Stomach (tissue), 9 donors: ENCODE measurements around the gene PUS10. TPM values are rescaled to one million over a fixed set of nuclear protein-coding genes. Genes with fewer than 3 reads are reported as not detected.
A peak's percentile ranks its signal among the peaks of the same experiment; 100 is the strongest.

Experiments used
- DNase-seq, 2 donors: peaks; one replicate each; pipeline versions ENCODE4 v3.0.0 to v3.0.0-alpha.2; 2013 to 2019
- H3K27ac ChIP-seq, 5 donors: fragments of 200-600 bp in 4 of 5; sonication (generic) in 4 of 5; one replicate each; pipeline ENCODE4 v1.5.1; 2013 to 2019; ENCODE audit warnings: mild to moderate bottlenecking in 1 of 5, moderate library complexity in 1 of 5
- H3K27me3 ChIP-seq, 3 donors: fragments of 200-600 bp; sonication (generic); one replicate each; pipeline ENCODE4 v1.5.1; 2017 to 2019; ENCODE audit warnings: mixed run types in 1 of 3
- H3K36me3 ChIP-seq, 4 donors: fragments of 200-600 bp; sonication (generic); 1 replicate in 3 of 4; 2 replicates in 1 of 4; pipeline ENCODE4 v1.5.1; 2016 to 2019
- H3K4me1 ChIP-seq, 4 donors: fragments of 200-600 bp; sonication (generic); one replicate each; pipeline ENCODE4 v1.5.1; 2016 to 2019
- H3K4me3 ChIP-seq, 4 donors: fragments of 200-600 bp; sonication (generic) in 3 of 4; one replicate each; pipeline ENCODE4 v1.5.1; 2016 to 2019; ENCODE audit warnings: mild to moderate bottlenecking in 1 of 4
- H3K9me3 ChIP-seq, 4 donors: fragments of 200-600 bp; sonication (generic); one replicate each; pipeline ENCODE4 v1.5.1; 2016 to 2019
- EP300 ChIP-seq: sonication (generic); formaldehyde crosslinking; IDR thresholded peaks from one replicate; pipeline ENCODE4 v1.6.1; 2017; ENCODE audit warnings: antibody characterized with exemption
- POLR2A ChIP-seq, 4 donors: fragments of 450-650 bp; IDR thresholded peaks; one replicate each; pipeline ENCODE4 v1.6.1; 2016; ENCODE audit warnings: antibody characterized with exemption in 4 of 4, control low read depth in 2 of 4, mild to moderate bottlenecking in 1 of 4, moderate library complexity in 1 of 4
- POLR2AphosphoS5 ChIP-seq, 3 donors: sonication (generic); formaldehyde crosslinking; IDR thresholded peaks; one replicate each; pipeline ENCODE4 v1.6.1; 2016; ENCODE audit warnings: antibody characterized with exemption in 3 of 3
- WGBS, 5 donors: extraction: QIAGEN DNeasy Blood & Tissue Kit in 3 of 5; methylation state at CpG; one replicate each; pipeline versions ENCODE4 v1.1.5 to v1.1.7; 2013 to 2018; 5-methylcytosine and 5-hydroxymethylcytosine counted together
- intact Hi-C: fragments of 100-400 bp; cut with DNase I; formaldehyde crosslinking; loops from one replicate; pipeline ENCODE4 v1.15.1; 2023; ENCODE audit warnings: low total_unique reads
- polyA plus RNA-seq, 3 donors: library from polyadenylated mRNA; stranded (reverse); fragments of 200-250 nt; gene quantifications; one replicate each; pipeline ENCODE4 v1.2.3, GENCODE V29; 2013
- total RNA-seq, 5 donors: library from RNA; depleted of rRNA; stranded (reverse); fragments of >200 nt; gene quantifications; one replicate each; pipeline versions ENCODE4 v1.1.0 to v1.2.3, GENCODE V29; 2014 to 2016
- TF ChIP-seq, protein P1 (sequence below), 7 experiments: fragments of 450-650 bp in 4 of 7; fragments of 200-600 bp in 3 of 7; sonication (generic) in 3 of 7; IDR thresholded peaks; one replicate each; pipeline ENCODE4 v1.5.1; 2016 to 2019; ENCODE audit warnings: antibody characterized with exemption in 7 of 7, control low read depth in 2 of 7, mild to moderate bottlenecking in 1 of 7
- donor health status: healthy with polysubstance abuse.
- donor health status: Bipolar disorder and iron deficiency.
- donor health status: healthy.

Gene PUS10
- total and polyA plus RNA-seq, 8 donors, result 1.8 to 8.0 (median 3.4) TPM

DNA sequence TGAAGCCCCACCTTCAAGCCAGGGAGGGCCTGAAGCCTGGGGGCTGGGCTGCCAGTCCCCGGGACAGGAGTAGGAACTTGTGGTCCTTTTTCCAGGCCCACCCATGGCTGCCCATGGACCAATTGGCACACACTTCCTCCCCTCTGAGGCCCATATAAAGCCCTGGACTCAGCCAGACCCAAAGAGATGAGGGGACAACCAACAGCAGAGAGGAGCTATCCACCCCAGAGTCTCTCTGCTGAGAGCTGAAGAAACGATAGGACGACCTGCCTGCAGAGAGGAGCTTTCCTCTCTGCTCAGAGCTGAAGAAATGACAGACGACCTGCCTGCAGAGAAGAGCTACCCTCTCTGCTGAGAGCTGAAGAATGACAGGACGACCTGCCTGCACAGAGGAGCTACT lies 44.4 kb downstream of the PUS10 start:
- H3K4me3 ChIP-seq, result no peak overlapping the region
- H3K36me3 ChIP-seq, result peaks cover 0 to 5% (median 0%) of the 10 kb centered on the region in 4 donors
- H3K4me1 ChIP-seq, result peaks cover 0 to 7% (median 0%) of the 10 kb centered on the region in 4 donors
- no peaks in the 10 kb centered on the region for H3K9me3 ChIP-seq
- TF ChIP-seq EP300 (no peak), POLR2A (IDR thresholded peaks at IDR 0.05) (no peak), POLR2AphosphoS5 (IDR thresholded peaks at IDR 0.05) (no peak)
- TF ChIP-seq, protein P1, sequence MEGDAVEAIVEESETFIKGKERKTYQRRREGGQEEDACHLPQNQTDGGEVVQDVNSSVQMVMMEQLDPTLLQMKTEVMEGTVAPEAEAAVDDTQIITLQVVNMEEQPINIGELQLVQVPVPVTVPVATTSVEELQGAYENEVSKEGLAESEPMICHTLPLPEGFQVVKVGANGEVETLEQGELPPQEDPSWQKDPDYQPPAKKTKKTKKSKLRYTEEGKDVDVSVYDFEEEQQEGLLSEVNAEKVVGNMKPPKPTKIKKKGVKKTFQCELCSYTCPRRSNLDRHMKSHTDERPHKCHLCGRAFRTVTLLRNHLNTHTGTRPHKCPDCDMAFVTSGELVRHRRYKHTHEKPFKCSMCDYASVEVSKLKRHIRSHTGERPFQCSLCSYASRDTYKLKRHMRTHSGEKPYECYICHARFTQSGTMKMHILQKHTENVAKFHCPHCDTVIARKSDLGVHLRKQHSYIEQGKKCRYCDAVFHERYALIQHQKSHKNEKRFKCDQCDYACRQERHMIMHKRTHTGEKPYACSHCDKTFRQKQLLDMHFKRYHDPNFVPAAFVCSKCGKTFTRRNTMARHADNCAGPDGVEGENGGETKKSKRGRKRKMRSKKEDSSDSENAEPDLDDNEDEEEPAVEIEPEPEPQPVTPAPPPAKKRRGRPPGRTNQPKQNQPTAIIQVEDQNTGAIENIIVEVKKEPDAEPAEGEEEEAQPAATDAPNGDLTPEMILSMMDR (IDR thresholded peaks at IDR 0.05), result no peak
- H3K27me3 ChIP-seq, result no peaks in the 10 kb centered on the region
- DNase-seq, result no peak
- intact Hi-C loops, result no loop called here
- no peak overlapping the region for H3K27ac ChIP-seq
- 77 to 93% (median 85%) methylated on average over 4 to 5 of the region's 5 CpGs for WGBS, 5 donors

DNA sequence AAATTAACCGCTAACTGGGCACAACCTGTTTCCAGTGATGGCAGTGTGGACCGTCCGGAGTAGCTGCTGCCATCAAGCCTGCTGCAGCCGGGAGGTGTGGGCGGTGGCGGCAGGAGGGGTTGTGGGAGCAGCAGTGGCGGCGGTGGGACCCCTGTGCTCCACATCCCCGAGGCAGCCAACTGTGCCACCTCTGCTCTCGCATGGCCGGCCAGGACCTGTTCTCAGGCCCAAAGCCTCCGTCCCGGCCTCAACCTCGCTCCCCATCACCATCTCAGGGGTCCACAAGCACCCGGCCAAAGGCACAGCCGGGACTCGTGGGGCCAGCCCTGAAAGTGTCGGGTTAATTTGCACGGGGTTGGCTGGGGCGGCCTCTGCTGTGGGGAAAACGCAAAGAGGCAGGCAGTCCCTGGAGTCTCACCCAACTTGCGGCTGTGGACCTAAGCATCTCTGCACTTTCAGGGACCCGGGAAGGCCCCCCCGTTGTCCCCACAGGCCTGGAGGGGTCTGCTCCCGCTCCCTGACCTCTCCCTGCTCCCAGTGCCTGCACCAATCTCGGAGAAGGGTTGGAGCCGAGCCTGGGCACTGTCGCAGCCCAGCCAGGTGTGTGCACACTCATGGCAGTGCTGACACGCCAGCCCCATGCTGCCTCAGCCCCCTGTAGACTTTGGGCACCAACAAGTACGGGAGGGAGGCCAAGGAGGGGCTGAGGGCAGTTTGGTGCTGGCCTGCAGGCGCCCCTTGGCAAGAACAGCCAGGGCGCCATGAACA lies 45.0 kb downstream of the PUS10 start:
- H3K36me3 ChIP-seq, result peaks cover 0 to 5% (median 0%) of the 10 kb centered on the region in 4 donors
- no peaks in the 10 kb centered on the region for H3K27me3 ChIP-seq
- TF ChIP-seq, protein P1 (IDR thresholded peaks at IDR 0.05), result no peak
- H3K4me1 ChIP-seq, result peaks cover 0 to 7% (median 0%) of the 10 kb centered on the region in 4 donors
- H3K4me3 ChIP-seq, result no peak overlapping the region
- DNase-seq, result no peak
- no peak overlapping the region for H3K27ac ChIP-seq
- intact Hi-C loops, result no loop called here
- 92 to 96% (median 95%) methylated on average over 26 to 32 of the region's 32 CpGs for whole genome bisulfite sequencing, 5 donors
- no peaks in the 10 kb centered on the region for H3K9me3 ChIP-seq

DNA sequence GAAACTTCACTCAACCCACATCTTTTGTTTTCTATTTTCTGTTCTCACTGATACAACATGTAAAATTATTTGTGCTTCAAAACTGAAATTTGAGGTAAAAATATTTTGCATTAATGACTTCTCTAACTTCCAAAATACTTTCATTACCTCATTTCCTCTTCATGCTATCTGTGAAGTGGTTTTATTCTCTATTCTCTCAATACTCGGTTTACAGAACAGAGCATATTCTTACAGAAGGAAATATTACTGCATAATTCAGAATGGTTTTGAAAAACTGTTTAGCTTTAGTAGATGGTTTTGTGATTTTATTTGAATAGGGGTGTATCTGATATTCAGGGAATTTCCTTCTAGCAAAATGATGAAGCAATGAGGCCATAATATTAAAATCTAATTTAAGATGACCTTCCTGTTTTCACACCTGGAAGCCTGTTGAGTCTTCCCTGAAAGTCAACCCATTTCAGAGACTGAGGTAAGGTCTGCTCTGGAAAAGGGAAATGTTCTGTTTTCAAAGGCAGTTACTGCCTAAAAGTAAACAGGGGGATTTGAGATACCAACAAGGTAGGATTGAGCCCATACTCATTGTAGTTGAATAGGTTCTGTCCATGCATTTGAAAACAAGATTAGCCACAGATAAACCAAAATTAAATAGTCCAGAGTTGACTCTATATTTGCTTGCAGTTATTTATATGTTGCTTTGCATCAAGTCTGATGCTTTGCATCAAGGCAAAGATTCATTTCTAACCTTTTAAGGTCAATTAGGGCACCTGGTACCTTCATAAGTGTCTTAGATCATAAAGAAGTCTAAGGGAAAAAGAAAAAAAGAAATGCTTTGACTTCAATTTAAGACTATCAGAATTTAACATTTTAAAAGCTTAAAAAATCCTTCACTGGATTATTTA lies 51.3 kb downstream of the PUS10 start:
- no peaks in the 10 kb centered on the region for H3K36me3 ChIP-seq
- WGBS, 5 donors, result 58 to 80% (median 80%) methylated on average over 1 of the region's 1 CpG
- no peaks in the 10 kb centered on the region for H3K9me3 ChIP-seq
- TF ChIP-seq POLR2AphosphoS5 (IDR thresholded peaks at IDR 0.05) (no peak), EP300 (no peak), POLR2A (IDR thresholded peaks at IDR 0.05) (no peak)
- TF ChIP-seq, protein P1 (IDR thresholded peaks at IDR 0.05), result no peak
- no peaks in the 10 kb centered on the region for H3K27me3 ChIP-seq
- no peak for DNase-seq
- intact Hi-C loops, result no loop called here
- H3K27ac ChIP-seq, result no peak overlapping the region
- H3K4me3 ChIP-seq, result no peak overlapping the region
- H3K4me1 ChIP-seq, result peaks cover 0 to 27% (median 13%) of the 10 kb centered on the region in 4 donors

DNA sequence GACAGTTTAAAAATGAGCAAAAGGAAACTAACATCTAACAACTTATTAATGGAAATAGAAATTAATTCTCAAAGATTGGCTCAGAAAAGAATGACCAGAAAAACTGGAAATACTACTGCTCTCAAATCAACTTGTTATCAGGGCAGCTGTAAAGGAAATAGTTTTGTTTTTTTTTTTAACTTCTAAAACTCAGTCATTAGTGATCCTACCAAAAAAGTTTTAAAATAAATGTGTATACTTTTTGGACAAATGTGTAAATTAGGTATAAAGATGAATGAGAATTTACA lies 52.6 kb downstream of the PUS10 start:
- H3K4me3 ChIP-seq, result no peak overlapping the region
- no peak for TF ChIP-seq POLR2AphosphoS5 (IDR thresholded peaks at IDR 0.05)
- peak overlapping the region in 3 of 5 donors; percentile 16 to 36 (median 18) for H3K27ac ChIP-seq
- no peaks in the 10 kb centered on the region for H3K36me3 ChIP-seq
- peak in 1 of 2 donors; percentile 56 for DNase-seq
- peaks cover 0 to 27% (median 16%) of the 10 kb centered on the region in 4 donors for H3K4me1 ChIP-seq
- no peaks in the 10 kb centered on the region for H3K27me3 ChIP-seq
- H3K9me3 ChIP-seq, result no peaks in the 10 kb centered on the region
- intact Hi-C loops, result no loop called here
